ENCODE data around the gene ARHGAP20.
"Not testable (repeated sequence)": the region's sequence is repeated elsewhere in the genome, so short reads cannot be mapped to it uniquely, and the experiment has no call there.

Gene ARHGAP20

DNA sequence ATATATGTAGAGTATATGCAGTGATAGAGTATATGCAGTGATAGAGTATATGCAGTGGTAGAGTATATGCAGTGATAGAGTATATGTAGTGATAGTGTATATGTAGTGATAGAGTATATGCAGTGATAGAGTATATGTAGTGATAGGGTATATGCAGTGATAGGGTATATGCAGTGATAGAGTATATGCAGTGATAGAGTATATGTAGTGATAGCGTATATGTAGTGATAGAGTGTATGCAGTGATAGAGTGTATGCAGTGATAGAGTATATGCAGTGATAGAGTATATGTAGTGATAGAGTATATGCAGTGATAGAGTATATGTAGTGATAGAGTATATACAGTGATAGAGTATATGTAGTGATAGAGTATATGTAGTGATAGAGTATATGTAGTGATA is 92.9 kb downstream of the ARHGAP20 start:
- H3K4me3 ChIP-seq (ENCODE audit: low read depth in 1 of 2, low read length in 2 of 2); H3K9me3 ChIP-seq (ENCODE audit: control insufficient read depth in 1 of 2, low read length in 2 of 2); H3K27me3 ChIP-seq (ENCODE audit: control insufficient read depth in 1 of 2, insufficient read depth in 2 of 2, low read length in 2 of 2); H3K9ac ChIP-seq (ENCODE audit: low read depth in 1 of 2, low read length in 2 of 2); H3K27ac ChIP-seq (ENCODE audit: low read depth, low read length); H3K4me1 ChIP-seq (ENCODE audit: control insufficient read depth in 1 of 2, insufficient read depth in 2 of 2, low read length in 2 of 2); H3K36me3 ChIP-seq (ENCODE audit: control insufficient read depth in 1 of 2, insufficient read depth in 2 of 2, low read length in 2 of 2): not testable (repeated sequence)

DNA sequence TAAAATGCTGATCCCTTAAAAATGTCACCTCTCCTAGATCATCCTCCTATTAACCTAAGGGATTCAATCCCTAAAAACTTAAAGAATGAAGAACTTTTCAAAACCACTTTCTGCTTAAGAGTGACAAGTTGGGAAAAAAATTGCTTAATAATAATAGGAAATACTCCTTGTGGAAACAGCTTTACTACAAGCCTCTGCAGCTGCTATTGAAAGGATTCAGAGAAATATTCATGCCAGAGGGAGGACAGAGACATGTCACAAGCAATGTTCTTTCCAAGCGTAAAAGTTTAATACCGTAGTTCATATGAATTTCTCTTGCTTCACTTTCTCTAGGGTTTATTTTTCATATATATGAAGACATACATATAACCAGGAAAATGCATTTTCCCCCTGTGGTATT is 98.2 kb downstream of the ARHGAP20 start:
- H3K9me3 ChIP-seq (ENCODE audit: control insufficient read depth in 1 of 2, low read length in 2 of 2), result no peaks in the 10 kb centered on the region
- H3K4me1 ChIP-seq (ENCODE audit: control insufficient read depth in 1 of 2, insufficient read depth in 2 of 2, low read length in 2 of 2), result no peaks in the 10 kb centered on the region
- H3K4me3 ChIP-seq (ENCODE audit: low read depth in 1 of 2, low read length in 2 of 2), result no peak overlapping the region
- H3K27me3 ChIP-seq (ENCODE audit: control insufficient read depth in 1 of 2, insufficient read depth in 2 of 2, low read length in 2 of 2), result no peaks in the 10 kb centered on the region
- no peak overlapping the region for H3K9ac ChIP-seq (ENCODE audit: low read depth in 1 of 2, low read length in 2 of 2)
- no peaks in the 10 kb centered on the region for H3K36me3 ChIP-seq (ENCODE audit: control insufficient read depth in 1 of 2, insufficient read depth in 2 of 2, low read length in 2 of 2)
- no peak overlapping the region for H3K27ac ChIP-seq (ENCODE audit: low read depth, low read length)

- H3K27ac ChIP-seq (ENCODE audit: low read depth, low read length), result no peak overlapping the region
- H3K4me3 ChIP-seq (ENCODE audit: low read depth in 1 of 2, low read length in 2 of 2), result no peak overlapping the region
- H3K27me3 ChIP-seq (ENCODE audit: control insufficient read depth in 1 of 2, insufficient read depth in 2 of 2, low read length in 2 of 2), result no peaks in the 10 kb centered on the region
- H3K9ac ChIP-seq (ENCODE audit: low read depth in 1 of 2, low read length in 2 of 2), result no peak overlapping the region
- H3K4me1 ChIP-seq (ENCODE audit: control insufficient read depth in 1 of 2, insufficient read depth in 2 of 2, low read length in 2 of 2), result no peaks in the 10 kb centered on the region
- no peaks in the 10 kb centered on the region for H3K9me3 ChIP-seq (ENCODE audit: control insufficient read depth in 1 of 2, low read length in 2 of 2)
- no peaks in the 10 kb centered on the region for H3K36me3 ChIP-seq (ENCODE audit: control insufficient read depth in 1 of 2, insufficient read depth in 2 of 2, low read length in 2 of 2)
Measured at GRCh38 chr11:110613197-110613918, 98.9 kb downstream of the ARHGAP20 start.

DNA sequence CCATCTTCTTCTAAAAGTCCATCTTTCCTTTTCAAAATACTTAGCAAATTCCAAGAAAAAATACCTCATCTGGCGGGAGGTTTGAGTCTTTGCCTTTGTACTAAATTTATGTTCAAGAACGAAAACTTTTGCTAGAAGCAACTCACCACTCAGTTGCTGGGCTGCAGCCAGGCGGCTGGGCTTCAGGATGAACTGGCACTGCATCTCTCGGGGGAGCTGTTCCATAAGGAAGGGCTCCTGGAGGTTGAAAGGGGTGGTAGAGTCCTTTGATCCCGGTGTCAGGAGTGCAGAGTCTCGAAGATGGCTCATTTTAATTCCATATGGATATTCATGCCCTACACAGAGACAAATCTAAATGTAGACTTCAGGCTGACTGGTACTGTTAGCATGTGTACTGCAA is 105.8 kb downstream of the ARHGAP20 start:
- no peaks in the 10 kb centered on the region for H3K36me3 ChIP-seq (ENCODE audit: control insufficient read depth in 1 of 2, insufficient read depth in 2 of 2, low read length in 2 of 2)
- no peaks in the 10 kb centered on the region for H3K27me3 ChIP-seq (ENCODE audit: control insufficient read depth in 1 of 2, insufficient read depth in 2 of 2, low read length in 2 of 2)
- no peak overlapping the region for H3K4me3 ChIP-seq (ENCODE audit: low read depth in 1 of 2, low read length in 2 of 2)
- no peaks in the 10 kb centered on the region for H3K4me1 ChIP-seq (ENCODE audit: control insufficient read depth in 1 of 2, insufficient read depth in 2 of 2, low read length in 2 of 2)
- H3K27ac ChIP-seq (ENCODE audit: low read depth, low read length), result no peak overlapping the region
- no peak overlapping the region for H3K9ac ChIP-seq (ENCODE audit: low read depth in 1 of 2, low read length in 2 of 2)
- no peaks in the 10 kb centered on the region for H3K9me3 ChIP-seq (ENCODE audit: control insufficient read depth in 1 of 2, low read length in 2 of 2)

DNA sequence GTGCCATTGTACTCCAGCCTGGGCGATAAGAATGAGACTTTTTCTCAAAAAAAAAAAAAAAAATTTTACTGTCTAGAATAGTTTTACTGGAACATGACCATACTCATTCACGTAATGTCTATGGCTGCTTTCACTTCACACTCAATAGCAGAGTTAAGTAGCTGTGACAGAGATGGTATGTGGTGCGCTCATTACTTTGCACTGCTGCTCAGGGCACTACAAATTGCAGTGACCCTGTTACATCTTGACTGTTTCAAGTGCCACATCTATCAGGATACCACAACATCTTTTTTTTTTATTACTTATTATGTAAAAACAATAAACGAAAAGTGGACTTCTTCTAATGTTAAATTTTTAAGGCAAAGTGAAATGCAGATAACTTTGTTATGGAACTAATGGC is 110.3 kb downstream of the ARHGAP20 start:
- H3K4me1 ChIP-seq (ENCODE audit: control insufficient read depth in 1 of 2, insufficient read depth in 2 of 2, low read length in 2 of 2), result no peaks in the 10 kb centered on the region
- H3K27ac ChIP-seq (ENCODE audit: low read depth, low read length), result no peak overlapping the region
- H3K36me3 ChIP-seq (ENCODE audit: control insufficient read depth in 1 of 2, insufficient read depth in 2 of 2, low read length in 2 of 2), result no peaks in the 10 kb centered on the region
- H3K4me3 ChIP-seq (ENCODE audit: low read depth in 1 of 2, low read length in 2 of 2), result no peak overlapping the region
- no peaks in the 10 kb centered on the region for H3K27me3 ChIP-seq (ENCODE audit: control insufficient read depth in 1 of 2, insufficient read depth in 2 of 2, low read length in 2 of 2)
- peaks cover 0 to 7% of the 10 kb centered on the region in 2 donors for H3K9me3 ChIP-seq (ENCODE audit: control insufficient read depth in 1 of 2, low read length in 2 of 2)
- no peak overlapping the region for H3K9ac ChIP-seq (ENCODE audit: low read depth in 1 of 2, low read length in 2 of 2)

- no peak overlapping the region for H3K9ac ChIP-seq (ENCODE audit: low read depth in 1 of 2, low read length in 2 of 2)
- H3K9me3 ChIP-seq (ENCODE audit: control insufficient read depth in 1 of 2, low read length in 2 of 2), result peaks cover 0 to 7% of the 10 kb centered on the region in 2 donors
- H3K4me3 ChIP-seq (ENCODE audit: low read depth in 1 of 2, low read length in 2 of 2), result no peak overlapping the region
- no peaks in the 10 kb centered on the region for H3K27me3 ChIP-seq (ENCODE audit: control insufficient read depth in 1 of 2, insufficient read depth in 2 of 2, low read length in 2 of 2)
- H3K4me1 ChIP-seq (ENCODE audit: control insufficient read depth in 1 of 2, insufficient read depth in 2 of 2, low read length in 2 of 2), result no peaks in the 10 kb centered on the region
- no peaks in the 10 kb centered on the region for H3K36me3 ChIP-seq (ENCODE audit: control insufficient read depth in 1 of 2, insufficient read depth in 2 of 2, low read length in 2 of 2)
- no peak overlapping the region for H3K27ac ChIP-seq (ENCODE audit: low read depth, low read length)
Measured at GRCh38 chr11:110600322-110600721, 111.9 kb downstream of the ARHGAP20 start.

GRCh38 chr11:110599207-110599606 is 113.0 kb downstream of the ARHGAP20 start:
- H3K27ac ChIP-seq (ENCODE audit: low read depth, low read length), result no peak overlapping the region
- no peak overlapping the region for H3K9ac ChIP-seq (ENCODE audit: low read depth in 1 of 2, low read length in 2 of 2)
- H3K4me1 ChIP-seq (ENCODE audit: control insufficient read depth in 1 of 2, insufficient read depth in 2 of 2, low read length in 2 of 2), result no peaks in the 10 kb centered on the region
- H3K27me3 ChIP-seq (ENCODE audit: control insufficient read depth in 1 of 2, insufficient read depth in 2 of 2, low read length in 2 of 2), result no peaks in the 10 kb centered on the region
- H3K9me3 ChIP-seq (ENCODE audit: control insufficient read depth in 1 of 2, low read length in 2 of 2), result peaks cover 0 to 7% of the 10 kb centered on the region in 2 donors
- H3K36me3 ChIP-seq (ENCODE audit: control insufficient read depth in 1 of 2, insufficient read depth in 2 of 2, low read length in 2 of 2), result no peaks in the 10 kb centered on the region
- no peak overlapping the region for H3K4me3 ChIP-seq (ENCODE audit: low read depth in 1 of 2, low read length in 2 of 2)

DNA sequence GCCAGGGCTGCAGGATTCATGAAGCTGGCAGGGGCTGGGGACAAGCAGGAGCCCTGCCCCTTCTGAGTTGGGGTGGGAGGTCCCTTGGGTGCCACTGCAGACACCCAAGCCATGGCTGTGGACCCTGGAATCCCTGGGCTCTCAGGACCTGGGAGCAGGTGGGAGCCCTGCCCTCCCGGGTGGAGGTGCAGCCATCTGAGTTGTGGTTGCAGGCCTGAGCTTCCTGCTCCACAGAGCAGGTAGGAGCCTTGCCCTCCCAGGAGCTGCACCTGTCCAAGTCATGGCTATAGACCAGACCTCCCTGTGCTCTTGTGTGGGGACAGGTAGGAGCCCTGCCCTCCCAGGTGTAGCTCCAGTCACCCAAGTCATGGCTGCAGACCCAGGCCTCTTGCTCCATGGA is 113.5 kb downstream of the ARHGAP20 start:
- H3K27me3 ChIP-seq (ENCODE audit: control insufficient read depth in 1 of 2, insufficient read depth in 2 of 2, low read length in 2 of 2), result no peaks in the 10 kb centered on the region
- H3K9me3 ChIP-seq (ENCODE audit: control insufficient read depth in 1 of 2, low read length in 2 of 2), result peaks cover 0 to 7% of the 10 kb centered on the region in 2 donors
- H3K4me1 ChIP-seq (ENCODE audit: control insufficient read depth in 1 of 2, insufficient read depth in 2 of 2, low read length in 2 of 2), result no peaks in the 10 kb centered on the region
- no peak overlapping the region for H3K27ac ChIP-seq (ENCODE audit: low read depth, low read length)
- H3K9ac ChIP-seq (ENCODE audit: low read depth in 1 of 2, low read length in 2 of 2), result no peak overlapping the region
- no peak overlapping the region for H3K4me3 ChIP-seq (ENCODE audit: low read depth in 1 of 2, low read length in 2 of 2)
- no peaks in the 10 kb centered on the region for H3K36me3 ChIP-seq (ENCODE audit: control insufficient read depth in 1 of 2, insufficient read depth in 2 of 2, low read length in 2 of 2)

DNA sequence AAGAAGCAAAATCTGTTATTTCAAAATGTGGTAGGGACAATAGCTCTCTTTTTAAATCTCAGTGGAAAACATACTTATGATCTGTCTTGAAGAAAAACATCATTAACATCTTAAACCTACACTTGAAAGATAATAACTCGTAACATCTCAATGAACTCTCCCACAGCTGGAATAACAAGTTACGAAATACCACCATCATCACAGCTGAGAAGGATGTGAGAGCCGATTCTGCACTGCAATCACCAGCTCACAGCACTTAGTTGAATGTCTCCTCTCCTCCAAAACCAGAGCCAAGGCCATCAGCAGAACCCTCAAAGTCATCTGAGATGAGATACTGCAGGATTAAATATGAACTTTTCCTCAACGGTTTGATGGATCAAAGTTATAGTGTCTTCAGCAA is 124.3 kb downstream of the ARHGAP20 start:
- no peaks in the 10 kb centered on the region for H3K36me3 ChIP-seq (ENCODE audit: control insufficient read depth in 1 of 2, insufficient read depth in 2 of 2, low read length in 2 of 2)

GRCh38 chr11:110587129-110587528 is 125.1 kb downstream of the ARHGAP20 start:
- no peak overlapping the region for H3K9ac ChIP-seq (ENCODE audit: low read depth in 1 of 2, low read length in 2 of 2)
- H3K27ac ChIP-seq (ENCODE audit: low read depth, low read length), result no peak overlapping the region
- no peaks in the 10 kb centered on the region for H3K36me3 ChIP-seq (ENCODE audit: control insufficient read depth in 1 of 2, insufficient read depth in 2 of 2, low read length in 2 of 2)
- H3K9me3 ChIP-seq (ENCODE audit: control insufficient read depth in 1 of 2, low read length in 2 of 2), result no peaks in the 10 kb centered on the region
- no peak overlapping the region for H3K4me3 ChIP-seq (ENCODE audit: low read depth in 1 of 2, low read length in 2 of 2)
- no peaks in the 10 kb centered on the region for H3K27me3 ChIP-seq (ENCODE audit: control insufficient read depth in 1 of 2, insufficient read depth in 2 of 2, low read length in 2 of 2)
- H3K4me1 ChIP-seq (ENCODE audit: control insufficient read depth in 1 of 2, insufficient read depth in 2 of 2, low read length in 2 of 2), result peaks cover 4 to 6% of the 10 kb centered on the region in 2 donors

More for the DNA sequence above, 124.3 kb downstream of the ARHGAP20 start:
- Histone ChIP-seq H3K27me3 (ENCODE audit: control insufficient read depth in 1 of 2, insufficient read depth in 2 of 2, low read length in 2 of 2) (no peaks in the 10 kb centered on the region), H3K9ac (ENCODE audit: low read depth in 1 of 2, low read length in 2 of 2) (no peak overlapping the region), H3K27ac (ENCODE audit: low read depth, low read length) (no peak overlapping the region), H3K4me1 (ENCODE audit: control insufficient read depth in 1 of 2, insufficient read depth in 2 of 2, low read length in 2 of 2) (peaks cover under 1 to 3% of the 10 kb centered on the region in 2 donors), H3K9me3 (ENCODE audit: control insufficient read depth in 1 of 2, low read length in 2 of 2) (no peaks in the 10 kb centered on the region), H3K4me3 (ENCODE audit: low read depth in 1 of 2, low read length in 2 of 2) (no peak overlapping the region)
